Measurements from ENCODE around the gene GCLC. TPM values are rescaled to one million over a fixed set of nuclear protein-coding genes. Genes with fewer than 3 reads are reported as not detected.

Gene GCLC
- polyA plus RNA-seq, 1 donor (not counting 4 experiments of a cell fraction or from before 2014, with no cell fraction given): 73.2 TPM

DNA sequence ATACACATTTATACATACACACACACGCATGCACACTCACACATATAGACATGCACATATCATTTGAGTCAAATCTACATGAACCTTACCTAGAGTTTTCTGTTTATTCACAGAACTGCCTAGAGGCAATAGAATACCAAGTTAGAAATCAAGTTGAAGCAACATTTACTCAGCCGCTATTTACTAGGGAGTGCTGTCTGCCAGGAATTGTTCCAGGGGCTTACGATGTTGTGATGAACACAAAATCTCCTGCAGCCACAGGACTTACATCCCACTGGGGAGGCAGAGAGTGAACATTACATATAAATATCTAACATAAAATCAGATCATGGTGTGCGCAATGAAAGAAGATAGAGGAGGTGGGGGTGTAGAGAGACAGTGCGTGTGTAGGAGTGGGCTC is 80.4 kb downstream of the GCLC start:
- no peaks in the 10 kb centered on the region for H3K9me1 ChIP-seq (ENCODE audit: control insufficient read depth, extremely low read depth, insufficient read depth, low read length)
- dilution Hi-C loops (cut with MboI; ENCODE audit: extremely low pct_ligation_motif_present, low sequenced_read_pairs): no loop called here
- DNase-seq (ENCODE audit: low read depth, low spot score) (no peak), FAIRE-seq (no peak)
- H2AFZ ChIP-seq (ENCODE audit: control insufficient read depth, low read length): no peak overlapping the region
- TF ChIP-seq, protein P1, sequence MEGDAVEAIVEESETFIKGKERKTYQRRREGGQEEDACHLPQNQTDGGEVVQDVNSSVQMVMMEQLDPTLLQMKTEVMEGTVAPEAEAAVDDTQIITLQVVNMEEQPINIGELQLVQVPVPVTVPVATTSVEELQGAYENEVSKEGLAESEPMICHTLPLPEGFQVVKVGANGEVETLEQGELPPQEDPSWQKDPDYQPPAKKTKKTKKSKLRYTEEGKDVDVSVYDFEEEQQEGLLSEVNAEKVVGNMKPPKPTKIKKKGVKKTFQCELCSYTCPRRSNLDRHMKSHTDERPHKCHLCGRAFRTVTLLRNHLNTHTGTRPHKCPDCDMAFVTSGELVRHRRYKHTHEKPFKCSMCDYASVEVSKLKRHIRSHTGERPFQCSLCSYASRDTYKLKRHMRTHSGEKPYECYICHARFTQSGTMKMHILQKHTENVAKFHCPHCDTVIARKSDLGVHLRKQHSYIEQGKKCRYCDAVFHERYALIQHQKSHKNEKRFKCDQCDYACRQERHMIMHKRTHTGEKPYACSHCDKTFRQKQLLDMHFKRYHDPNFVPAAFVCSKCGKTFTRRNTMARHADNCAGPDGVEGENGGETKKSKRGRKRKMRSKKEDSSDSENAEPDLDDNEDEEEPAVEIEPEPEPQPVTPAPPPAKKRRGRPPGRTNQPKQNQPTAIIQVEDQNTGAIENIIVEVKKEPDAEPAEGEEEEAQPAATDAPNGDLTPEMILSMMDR (optimal IDR thresholded peaks at IDR 0.05 in 1 of 3, IDR thresholded peaks at IDR 0.05 in 1 of 3, conservative IDR thresholded peaks at IDR 0.05 in 1 of 3; ENCODE audit: extremely low read depth in 1 of 3, insufficient read depth in 2 of 3, low read length in 3 of 3): no peak
- no peak for TF ChIP-seq EZH2 (IDR thresholded peaks at IDR 0.05; ENCODE audit: low read length)
- no peaks in the 10 kb centered on the region for H3K79me2 ChIP-seq (ENCODE audit: control insufficient read depth, insufficient read depth, low read length)
- H4K20me1 ChIP-seq (ENCODE audit: control insufficient read depth, extremely low read depth, insufficient read depth, low read length): no peaks in the 10 kb centered on the region
- no peaks in the 10 kb centered on the region for H3K9me3 ChIP-seq (ENCODE audit: control insufficient read depth, low read depth, low read length)
- no peaks in the 10 kb centered on the region for H3K36me3 ChIP-seq (ENCODE audit: control insufficient read depth in 2 of 2, extremely low read depth in 1 of 2, insufficient read depth in 2 of 2, low read length in 2 of 2)
- no peaks in the 10 kb centered on the region for H3K27me3 ChIP-seq (ENCODE audit: control insufficient read depth, extremely low read depth, insufficient read depth, low read length)
- H3K4me1 ChIP-seq (ENCODE audit: control insufficient read depth, extremely low read depth, insufficient read depth, low read length): peaks cover 19% of the 10 kb centered on the region
- no peak overlapping the region for H3K4me3 ChIP-seq (ENCODE audit: control insufficient read depth in 2 of 3, extremely low read depth in 1 of 3, insufficient read depth in 2 of 3, low read depth in 1 of 3, low read length in 3 of 3)
- no peak overlapping the region for H3K4me2 ChIP-seq (ENCODE audit: control insufficient read depth, extremely low read depth, insufficient read depth, low read depth, low read length)
- no peak overlapping the region for H3K9ac ChIP-seq (ENCODE audit: control insufficient read depth, extremely low read depth, insufficient read depth, low read length)
- no peak overlapping the region for H3K27ac ChIP-seq (ENCODE audit: control insufficient read depth, insufficient read depth, low read length)

DNA sequence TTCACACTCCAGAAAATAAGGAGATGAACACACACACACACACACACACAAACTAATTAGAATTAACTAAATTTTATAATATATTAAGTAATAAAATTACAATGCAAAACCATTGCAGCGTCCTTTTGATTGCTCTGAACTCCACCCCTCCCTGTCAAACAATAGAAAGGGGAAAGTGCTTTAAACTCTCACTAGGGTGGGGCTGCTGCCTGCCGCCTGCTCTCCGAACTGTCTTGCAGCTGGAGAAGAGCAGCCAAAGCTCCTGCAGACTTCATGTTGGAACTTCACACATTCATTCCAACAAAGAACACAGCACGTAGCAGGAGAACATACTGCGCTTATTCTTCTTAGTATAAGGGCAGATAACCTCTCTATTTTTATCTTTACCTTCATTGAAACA is 83.2 kb downstream of the GCLC start:
- no peak for DNase-seq (ENCODE audit: low read depth, low spot score)
- Histone ChIP-seq H3K27me3 (ENCODE audit: control insufficient read depth, extremely low read depth, insufficient read depth, low read length) (no peaks in the 10 kb centered on the region), H3K4me2 (ENCODE audit: control insufficient read depth, extremely low read depth, insufficient read depth, low read depth, low read length) (peak overlapping the region; percentile 12), H4K20me1 (ENCODE audit: control insufficient read depth, extremely low read depth, insufficient read depth, low read length) (no peaks in the 10 kb centered on the region), H3K36me3 (ENCODE audit: control insufficient read depth in 2 of 2, extremely low read depth in 1 of 2, insufficient read depth in 2 of 2, low read length in 2 of 2) (no peaks in the 10 kb centered on the region), H3K4me3 (ENCODE audit: control insufficient read depth in 2 of 3, extremely low read depth in 1 of 3, insufficient read depth in 2 of 3, low read depth in 1 of 3, low read length in 3 of 3) (no peak overlapping the region), H3K27ac (ENCODE audit: control insufficient read depth, insufficient read depth, low read length) (no peak overlapping the region), H3K9me3 (ENCODE audit: control insufficient read depth, low read depth, low read length) (no peaks in the 10 kb centered on the region), H2AFZ (ENCODE audit: control insufficient read depth, low read length) (no peak overlapping the region), H3K79me2 (ENCODE audit: control insufficient read depth, insufficient read depth, low read length) (no peaks in the 10 kb centered on the region), H3K9me1 (ENCODE audit: control insufficient read depth, extremely low read depth, insufficient read depth, low read length) (no peaks in the 10 kb centered on the region), H3K4me1 (ENCODE audit: control insufficient read depth, extremely low read depth, insufficient read depth, low read length) (peaks cover 19% of the 10 kb centered on the region), H3K9ac (ENCODE audit: control insufficient read depth, extremely low read depth, insufficient read depth, low read length) (no peak overlapping the region)
- TF ChIP-seq EZH2 (IDR thresholded peaks at IDR 0.05; ENCODE audit: low read length): no peak
- TF ChIP-seq, protein P1 (optimal IDR thresholded peaks at IDR 0.05 in 1 of 3, IDR thresholded peaks at IDR 0.05 in 1 of 3, conservative IDR thresholded peaks at IDR 0.05 in 1 of 3; ENCODE audit: extremely low read depth in 1 of 3, insufficient read depth in 2 of 3, low read length in 3 of 3): no peak
- dilution Hi-C loops (cut with MboI; ENCODE audit: extremely low pct_ligation_motif_present, low sequenced_read_pairs): no loop called here
- no peak for FAIRE-seq
